ENCODE measurements around the gene RNF121. TPM values are rescaled to one million over a fixed set of nuclear protein-coding genes. Genes with fewer than 3 reads are reported as not detected.

RNF121 gene
- total RNA-seq, 1 experiment from 2014 or later = 56.9 TPM

GRCh38 chr11:71971680-71972079 lies 42.8 kb downstream of the RNF121 start:
- Histone ChIP-seq H2BK12ac (ENCODE audit: insufficient read length, low read depth, low read length) (no peak overlapping the region), H3K14ac (ENCODE audit: insufficient read depth, low read length) (no peak overlapping the region), H3K23me2 (ENCODE audit: insufficient read length, low read depth, low read length, poor library complexity, severe bottlenecking) (no peaks in the 10 kb centered on the region), H2AK5ac (ENCODE audit: insufficient read length, low read length) (no peak overlapping the region), H4K5ac (ENCODE audit: insufficient read length, low read depth, low read length) (no peak overlapping the region), H3K27ac (ENCODE audit: insufficient read length, low read depth, low read length) (no peak overlapping the region), H3K4me1 (ENCODE audit: insufficient read depth, low read length) (no peaks in the 10 kb centered on the region), H4K8ac (replicated peaks; ENCODE audit: insufficient read length, low read depth, low read length) (no peak overlapping the region), H3K23ac (ENCODE audit: insufficient read length, low read depth, low read length) (no peak overlapping the region), H3K9ac (ENCODE audit: extremely low read depth, insufficient read length, low read length) (no peak overlapping the region), H2BK15ac (ENCODE audit: low read depth, low read length) (no peak overlapping the region), H3K79me2 (ENCODE audit: insufficient read depth, low read length) (no peaks in the 10 kb centered on the region), H2BK120ac (ENCODE audit: low read depth, low read length, poor library complexity, severe bottlenecking) (no peak overlapping the region), H4K91ac (ENCODE audit: insufficient read length, low read depth, low read length) (no peak overlapping the region), H2BK5ac (ENCODE audit: insufficient read length, low read length) (no peak overlapping the region), H3K18ac (ENCODE audit: insufficient read length, low read depth, low read length) (no peak overlapping the region), H3K27me3 (ENCODE audit: insufficient read depth, low read length) (no peaks in the 10 kb centered on the region), H3K79me1 (ENCODE audit: insufficient read depth, low read depth, low read length, poor library complexity, severe bottlenecking) (no peaks in the 10 kb centered on the region), H2BK20ac (ENCODE audit: low read depth, low read length, poor library complexity, severe bottlenecking) (no peak overlapping the region), H3K4ac (ENCODE audit: low read depth, low read length) (no peak overlapping the region), H3T11ph (ENCODE audit: low read length) (no peak overlapping the region), H3K9me3 (ENCODE audit: control insufficient read depth, low read depth, low read length) (no peaks in the 10 kb centered on the region), H3K56ac (ENCODE audit: insufficient read length, low read depth, low read length) (no peak overlapping the region), H2AFZ (ENCODE audit: low read length) (no peak overlapping the region), H4K20me1 (ENCODE audit: control insufficient read depth, insufficient read depth, insufficient read length) (no peaks in the 10 kb centered on the region), H3K4me2 (ENCODE audit: insufficient read depth, insufficient read length, low read length) (no peak overlapping the region)
- Mint-ChIP-seq H3K36me3 (ENCODE audit: insufficient read depth in 1 of 3, low read depth in 3 of 3) (peaks cover 0 to 17% (median 16%) of the 10 kb centered on the region in 3 experiments; a peak in 6 of 7 replicates), H3K27ac (no peak overlapping the region), H3K27me3 (ENCODE audit: low read depth) (no peaks in the 10 kb centered on the region), H3K9me3 (no peaks in the 10 kb centered on the region), H3K4me3 (no peak overlapping the region), H3K4me1 (no peaks in the 10 kb centered on the region)
- no peak for TF ChIP-seq CTCF (conservative IDR thresholded peaks at IDR 0.05)
- WGBS (ENCODE audit: extremely low coverage, insufficient read length, low lambda C conversion rate) = no CpG with 5 or more reads among the region's 2 CpGs
- no peak for DNase-seq

Measured in H9 (cell line).